Measurements from ENCODE around the gene CTXND2. TPM values are rescaled to one million over a fixed set of nuclear protein-coding genes. Genes with fewer than 3 reads are reported as not detected.

The CTXND2 gene
- total and polyA plus RNA-seq, 9 of the 15 experiments (the other 6 are each of a cell fraction or from before 2014, with no cell fraction given) = not detected

DNA sequence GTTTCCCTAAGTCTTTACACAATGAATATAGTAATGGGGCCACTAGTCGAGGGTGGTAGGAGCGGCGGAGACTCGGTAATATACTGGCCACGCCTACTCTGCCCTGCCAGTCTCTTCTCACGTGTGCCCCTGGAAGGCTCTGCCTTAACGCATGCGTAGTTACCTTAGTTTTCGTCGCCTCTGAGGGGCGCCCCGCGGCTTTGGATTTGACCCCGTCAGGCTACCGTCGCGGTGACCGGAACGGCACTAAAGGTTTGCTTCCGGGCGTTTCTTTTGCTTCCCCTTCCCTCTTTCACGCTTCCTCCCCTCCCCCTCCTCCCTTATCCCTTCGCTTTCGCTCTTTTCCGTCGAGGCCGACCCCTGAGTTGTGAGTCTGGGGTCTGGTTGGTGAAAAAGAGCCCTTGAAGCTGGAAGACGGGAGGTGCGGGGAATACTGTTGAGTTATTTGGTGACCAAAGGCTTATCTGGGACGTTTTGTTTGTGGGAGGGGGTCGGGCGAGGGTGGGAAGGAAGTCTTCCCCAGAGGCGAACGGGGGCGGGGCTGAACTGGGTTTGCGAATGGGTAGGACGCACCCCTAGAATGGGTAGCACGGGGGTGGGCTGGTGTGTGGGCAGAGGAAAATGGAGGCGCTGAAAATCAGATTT lies 39.3 kb downstream of the CTXND2 start, which contains the start of gene SETDB1:
Gene SETDB1 (plus strand): TSS at position 267 of the 645 bp plus-strand sequence. CDS start 1,352 bp downstream, outside the sequence.
- Histone ChIP-seq H3K4me1 (replicated peaks in 1 of 2; ENCODE audit: control insufficient read depth in 2 of 2, insufficient read depth in 2 of 2, low read length in 2 of 2) (peaks cover 3 to 9% of the 10 kb centered on the region in 2 experiments; a peak in 2 of 5 replicates), H3K9ac (ENCODE audit: insufficient read depth in 1 of 2, low read depth in 2 of 2, low read length in 2 of 2) (peak within 1 kb of the TSS; percentile 81 to 90), H3K36me3 (ENCODE audit: control insufficient read depth, insufficient read depth, low read length) (peaks cover 33% of the 10 kb centered on the region), H3K9me3 (replicated peaks; ENCODE audit: control insufficient read depth, insufficient read depth, low read depth, low read length) (peaks cover 7% of the 10 kb centered on the region), H2AFZ (ENCODE audit: low read depth, low read length) (peak within 1 kb of the TSS; percentile 96), H3K27ac (ENCODE audit: extremely low read depth, low read depth, low read length) (peak within 1 kb of the TSS; percentile 90), H3K79me2 (ENCODE audit: control insufficient read depth, insufficient read depth, low read length) (peaks cover 16% of the 10 kb centered on the region), H3K4me3 (peak within 1 kb of the TSS; percentile 70), H4K20me1 (replicated peaks; ENCODE audit: control insufficient read depth, insufficient read depth, low read length) (no peaks in the 10 kb centered on the region), H3K9me1 (ENCODE audit: control insufficient read depth, insufficient read depth, low read length) (no peaks in the 10 kb centered on the region), H3K27me3 (ENCODE audit: control insufficient read depth in 2 of 2, insufficient read depth in 2 of 2, low read length in 2 of 2) (no peaks in the 10 kb centered on the region), H3K4me2 (ENCODE audit: insufficient read depth, low read length) (peak within 1 kb of the TSS; percentile 82)
- intact Hi-C loops (cut with micrococcal nuclease) (loop anchor here (2.0 to 10.0 kb wide), 3 partner anchors 53 to 301 kb away; partner anchors contain the start of gene ENSA), in situ Hi-C loops (cut with MboI) (no loop called here)
- DNase-seq (ENCODE audit: extremely low read depth in 1 of 4, low spot score in 3 of 4) (peak; percentile 91 to 98 (median 94)), ATAC-seq (peak; percentile 97), FAIRE-seq (peak; percentile 97)
- ChIA-PET CTCF (ENCODE audit: low intra/inter-chr PET ratio) (interaction anchor here (1.2 kb wide), 1 partner anchor 230 kb away, joined by 3 read pairs; the partner anchor contains the start of gene TNFAIP8L2), POLR2A (interaction anchor here (0.5 to 1.1 kb wide), 4 partner anchors 20 to 449 kb away, joined by 3 read pairs; partner anchors contain the start of genes ARNT and ENSA)
- BruUV-seq (replicated peaks) = no TSS peak
- WGBS (ENCODE audit: insufficient coverage, low coverage, missing lambda C conversion rate) = under 1% methylated on average over 38 of the region's 39 CpGs
- TF ChIP-seq, protein P1, sequence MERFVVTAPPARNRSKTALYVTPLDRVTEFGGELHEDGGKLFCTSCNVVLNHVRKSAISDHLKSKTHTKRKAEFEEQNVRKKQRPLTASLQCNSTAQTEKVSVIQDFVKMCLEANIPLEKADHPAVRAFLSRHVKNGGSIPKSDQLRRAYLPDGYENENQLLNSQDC (CRISPR knock-in tag; IDR thresholded peaks at IDR 0.05) = no peak
- TF ChIP-seq FOXJ2 (tag; IDR thresholded peaks at IDR 0.05) = peak; percentile 58; the same call in 1 of the 2 replicates
- peak; percentile 63 for TF ChIP-seq HNRNPLL (IDR thresholded peaks at IDR 0.05; ENCODE audit: low read depth, low read length, poor library complexity, severe bottlenecking)
- TF ChIP-seq NELFE (IDR thresholded peaks at IDR 0.05; ENCODE audit: insufficient read depth, insufficient read length) = no peak
- TF ChIP-seq RNF2 (IDR thresholded peaks at IDR 0.05) = peak; percentile 52; the same call in 1 of the 2 replicates
- TF ChIP-seq MAZ (CRISPR knock-in tag; conservative IDR thresholded peaks at IDR 0.05 in 1 of 2, IDR thresholded peaks at IDR 0.05 in 1 of 2) = peak; percentile 79 to 86
- no peak for TF ChIP-seq ILF3 (IDR thresholded peaks at IDR 0.05; ENCODE audit: borderline replicate concordance)
- no peak for TF ChIP-seq DACH1 (IDR thresholded peaks at IDR 0.05; ENCODE audit: partially characterized antibody)
- no peak for TF ChIP-seq FIP1L1 (IDR thresholded peaks at IDR 0.05; ENCODE audit: low read depth, low read length, poor library complexity, severe bottlenecking)
- TF ChIP-seq, protein P2, sequence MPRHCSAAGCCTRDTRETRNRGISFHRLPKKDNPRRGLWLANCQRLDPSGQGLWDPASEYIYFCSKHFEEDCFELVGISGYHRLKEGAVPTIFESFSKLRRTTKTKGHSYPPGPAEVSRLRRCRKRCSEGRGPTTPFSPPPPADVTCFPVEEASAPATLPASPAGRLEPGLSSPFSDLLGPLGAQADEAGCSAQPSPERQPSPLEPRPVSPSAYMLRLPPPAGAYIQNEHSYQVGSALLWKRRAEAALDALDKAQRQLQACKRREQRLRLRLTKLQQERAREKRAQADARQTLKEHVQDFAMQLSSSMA (CRISPR knock-in tag; IDR thresholded peaks at IDR 0.05) = no peak
- TF ChIP-seq ETV6 (IDR thresholded peaks at IDR 0.05; ENCODE audit: borderline replicate concordance in 1 of 2, low read depth in 2 of 2, low read length in 1 of 2) = peak; percentile 96 to 98
- no peak for TF ChIP-seq ETV6 (CRISPR knock-in tag; IDR thresholded peaks at IDR 0.05; ENCODE audit: borderline replicate concordance)
- peak; percentile 66 for TF ChIP-seq SP1 (CRISPR knock-in tag; IDR thresholded peaks at IDR 0.05)
- TF ChIP-seq POLR2B (IDR thresholded peaks at IDR 0.05; ENCODE audit: low read depth, partially characterized antibody) = peak; percentile 66
- TF ChIP-seq MEF2D (tag; conservative IDR thresholded peaks at IDR 0.05; ENCODE audit: low read depth) = no peak
- TF ChIP-seq CEBPB (tag; IDR thresholded peaks at IDR 0.05) = no peak
- TF ChIP-seq, protein P3, sequence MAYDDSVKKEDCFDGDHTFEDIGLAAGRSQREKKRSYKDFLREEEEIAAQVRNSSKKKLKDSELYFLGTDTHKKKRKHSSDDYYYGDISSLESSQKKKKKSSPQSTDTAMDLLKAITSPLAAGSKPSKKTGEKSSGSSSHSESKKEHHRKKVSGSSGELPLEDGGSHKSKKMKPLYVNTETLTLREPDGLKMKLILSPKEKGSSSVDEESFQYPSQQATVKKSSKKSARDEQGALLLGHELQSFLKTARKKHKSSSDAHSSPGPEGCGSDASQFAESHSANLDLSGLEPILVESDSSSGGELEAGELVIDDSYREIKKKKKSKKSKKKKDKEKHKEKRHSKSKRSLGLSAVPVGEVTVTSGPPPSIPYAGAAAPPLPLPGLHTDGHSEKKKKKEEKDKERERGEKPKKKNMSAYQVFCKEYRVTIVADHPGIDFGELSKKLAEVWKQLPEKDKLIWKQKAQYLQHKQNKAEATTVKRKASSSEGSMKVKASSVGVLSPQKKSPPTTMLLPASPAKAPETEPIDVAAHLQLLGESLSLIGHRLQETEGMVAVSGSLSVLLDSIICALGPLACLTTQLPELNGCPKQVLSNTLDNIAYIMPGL (CRISPR knock-in tag; IDR thresholded peaks at IDR 0.05) = no peak
- no peak for TF ChIP-seq KHSRP (IDR thresholded peaks at IDR 0.05)
- TF ChIP-seq TAF9B (IDR thresholded peaks at IDR 0.05; ENCODE audit: partially characterized antibody) = peak; percentile 63
- peak; percentile 81 for TF ChIP-seq ZNF263 (CRISPR knock-in tag; IDR thresholded peaks at IDR 0.05; ENCODE audit: borderline replicate concordance)
- TF ChIP-seq BRD9 (IDR thresholded peaks at IDR 0.05; ENCODE audit: low read depth, partially characterized antibody) = peak; percentile 22
